K562 (cell line): ENCODE measurements around the gene S100A9. TPM values are rescaled to one million over a fixed set of nuclear protein-coding genes. Genes with fewer than 3 reads are reported as not detected.
A peak's percentile ranks its signal among the peaks of the same experiment; 100 is the strongest.

Experiments
- ATAC-seq: fragments of 200-7000 bp; cut with Tn5 transposase; 3 replicates; pipeline ENCODE4 v1.9.1; 2020; ENCODE audit warnings: moderate library complexity
- BruUV-seq: library from RNA; stranded (reverse); fragments of 400-500 nt; replicated peaks from 2 replicates; lab custom pipeline; 2021; lab: Mats Ljungman, UMichigan
- CTCF ChIA-PET: fragments of 300-600 bp; formaldehyde crosslinking; extraction: SDS; loops from one replicate; lab custom pipeline; 2021; ENCODE audit warnings: low intra/inter-chr PET ratio; lab: Yijun Ruan, JAX
- POLR2A ChIA-PET: fragments of 300-600, 350-650 bp; sonication (Branson Sonifier 250); formaldehyde crosslinking; extraction: SDS; loops from one replicate; lab custom pipeline; 2021; ENCODE audit warnings: antibody characterized with exemption, inconsistent platforms; lab: Yijun Ruan, JAX
- DNase-seq, 4 experiments: peaks; one replicate each; pipeline versions ENCODE4 v3.0.0 to v3.0.0-alpha.2; 2011 to 2018; ENCODE audit warnings: low spot score in 3 of 4, mixed read lengths in 3 of 4; ENCODE audit errors: extremely low read depth in 1 of 4
- FAIRE-seq: peaks from 2 replicates; lab custom pipeline; 2011; peaks lifted over from hg19 to GRCh38; lab: Jason Lieb, UNC
- H2AFZ ChIP-seq: 2 replicates; pipeline ENCODE4 v1.6.0; 2011; ENCODE audit warnings: low read depth, low read length, control low read depth, inconsistent platforms
- H3K27ac ChIP-seq: fragments of 200-600 bp; 3 replicates; pipeline ENCODE4 v1.8.0; 2011; ENCODE audit warnings: low read depth, mild to moderate bottlenecking, control low read depth, inconsistent platforms, low read length, moderate library complexity, mixed read lengths; ENCODE audit errors: extremely low read depth
- H3K27me3 ChIP-seq, 2 experiments: fragments of 300-600 bp in 1 of 2; 2 replicates in 1 of 2; 3 replicates in 1 of 2; pipeline versions ENCODE4 v1.6.0 to v1.8.0; 2011; ENCODE audit warnings: inconsistent platforms in 2 of 2, low read length in 2 of 2, mild to moderate bottlenecking in 1 of 2, mixed read lengths in 1 of 2, moderate library complexity in 1 of 2; ENCODE audit not compliant: control insufficient read depth in 2 of 2, insufficient read depth in 2 of 2
- H3K36me3 ChIP-seq: fragments of 300-600 bp; 3 replicates; pipeline ENCODE4 v1.8.0; 2011; ENCODE audit warnings: mild to moderate bottlenecking, low read length, inconsistent platforms; ENCODE audit not compliant: control insufficient read depth, insufficient read depth
- H3K4me1 ChIP-seq, 2 experiments: fragments of 200-600 bp in 1 of 2; replicated peaks in 1 of 2; 2 replicates in 1 of 2; 3 replicates in 1 of 2; pipeline versions ENCODE4 v1.5.1 to v1.8.0; 2011; ENCODE audit warnings: inconsistent platforms in 2 of 2, low read length in 2 of 2, mild to moderate bottlenecking in 1 of 2, mixed read lengths in 1 of 2, moderate library complexity in 1 of 2; ENCODE audit not compliant: control insufficient read depth in 2 of 2, insufficient read depth in 2 of 2
- H3K4me2 ChIP-seq: 2 replicates; pipeline ENCODE4 v1.6.1; 2011; ENCODE audit warnings: low read length, control low read depth, inconsistent platforms, mixed read lengths; ENCODE audit not compliant: insufficient read depth
- H3K4me3 ChIP-seq: fragments of 200-600 bp; sonication (generic), shearing (Covaris generic); 2 replicates; pipeline ENCODE4 v1.5.1; 2016; ENCODE audit warnings: control low read depth, inconsistent platforms
- H3K79me2 ChIP-seq: fragments of 200-600 bp; 3 replicates; pipeline ENCODE4 v1.8.0; 2011; ENCODE audit warnings: low read length, inconsistent platforms; ENCODE audit not compliant: control insufficient read depth, insufficient read depth
- H3K9ac ChIP-seq, 2 experiments: 2 replicates each; pipeline versions ENCODE4 v1.6.0 to v1.6.1; 2011; ENCODE audit warnings: low read depth in 2 of 2, low read length in 2 of 2, control low read depth in 1 of 2, inconsistent platforms in 1 of 2, mild to moderate bottlenecking in 1 of 2, mixed read lengths in 1 of 2; ENCODE audit not compliant: insufficient read depth in 1 of 2
- H3K9me1 ChIP-seq: one replicate; pipeline ENCODE4 v1.6.0; 2011; ENCODE audit warnings: inconsistent platforms, mild to moderate bottlenecking, low read length, moderate library complexity; ENCODE audit not compliant: control insufficient read depth, insufficient read depth
- H3K9me3 ChIP-seq: replicated peaks from 2 replicates; pipeline ENCODE4 v1.5.1; 2011; ENCODE audit warnings: low read depth, low read length, inconsistent platforms; ENCODE audit not compliant: control insufficient read depth, insufficient read depth
- H4K20me1 ChIP-seq: replicated peaks from 2 replicates; pipeline ENCODE4 v1.6.1; 2011; ENCODE audit warnings: low read length, inconsistent platforms, mixed read lengths; ENCODE audit not compliant: control insufficient read depth, insufficient read depth
- NR2F6 ChIP-seq: fragments of 450-650 bp; formaldehyde crosslinking; IDR thresholded peaks from 2 replicates; pipeline ENCODE4 v1.4.0; 2020; ENCODE audit warnings: mild to moderate bottlenecking
- OTX1 ChIP-seq: fragments of 450-650 bp; formaldehyde crosslinking; IDR thresholded peaks from 2 replicates; pipeline ENCODE4 v1.4.0; 2022; ENCODE audit warnings: mild to moderate bottlenecking
- SPI1 ChIP-seq: IDR thresholded peaks from 2 replicates; pipeline ENCODE4 v1.6.1; 2011; ENCODE audit warnings: low read depth, low read length, control low read depth, borderline replicate concordance
- WGBS: fragments of 100-300 bp; shearing (Covaris generic); methylation state at CpG from one replicate; pipeline ENCODE4 v1.1.6; 2016; ENCODE audit warnings: low coverage, mixed read lengths; ENCODE audit not compliant: insufficient coverage; ENCODE audit errors: missing lambda C conversion rate; 5-methylcytosine and 5-hydroxymethylcytosine counted together
- in situ Hi-C: fragments of 300-500 bp; cut with MboI; formaldehyde crosslinking; loops from 4 replicates; pipeline ENCODE4 v1.15.0; 2018; ENCODE audit warnings: inconsistent platforms, mixed read lengths
- intact Hi-C: fragments of 100-400 bp; cut with micrococcal nuclease; formaldehyde crosslinking; loops from 2 replicates; pipeline ENCODE4 v1.14.2; 2022
- polyA plus RNA-seq, 8 experiments: library from polyadenylated mRNA; depleted of rRNA in 4 of 8; stranded (reverse) in 5 of 8; unstranded in 3 of 8; fragments of >200 nt; fragmentation: Nextera tagmentation in 2 of 8; fragmentation: Illumina TruSeq in 1 of 8; extraction: Ambion mirVana in 2 of 8; extraction: Trizol in 1 of 8; gene quantifications; 2 replicates each; pipeline versions ENCODE4 v1.2.1 to v1.2.3, GENCODE V29; 2011 to 2014; ENCODE audit warnings: inconsistent platforms in 1 of 8, missing spikeins in 1 of 8
- total RNA-seq, 7 experiments: library from RNA; depleted of rRNA in 6 of 7; stranded (reverse); fragments of >200 nt in 6 of 7; fragmentation: Illumina TruSeq in 2 of 7; extraction: Trizol in 2 of 7; gene quantifications; 2 replicates each; pipeline versions ENCODE4 v1.2.1 to v1.2.3, GENCODE V29; 2011 to 2021; ENCODE audit warnings: low replicate concordance in 1 of 7
- TF ChIP-seq, protein P1 (sequence below): fragments of 450-650 bp; IDR thresholded peaks from 2 replicates; pipeline ENCODE4 v1.6.1; 2016

S100A9 gene
- total and polyA plus RNA-seq, 9 of the 15 experiments (the other 6 are each of a cell fraction or from before 2014, with no cell fraction given), result 0.80 TPM; not detected in 8

DNA sequence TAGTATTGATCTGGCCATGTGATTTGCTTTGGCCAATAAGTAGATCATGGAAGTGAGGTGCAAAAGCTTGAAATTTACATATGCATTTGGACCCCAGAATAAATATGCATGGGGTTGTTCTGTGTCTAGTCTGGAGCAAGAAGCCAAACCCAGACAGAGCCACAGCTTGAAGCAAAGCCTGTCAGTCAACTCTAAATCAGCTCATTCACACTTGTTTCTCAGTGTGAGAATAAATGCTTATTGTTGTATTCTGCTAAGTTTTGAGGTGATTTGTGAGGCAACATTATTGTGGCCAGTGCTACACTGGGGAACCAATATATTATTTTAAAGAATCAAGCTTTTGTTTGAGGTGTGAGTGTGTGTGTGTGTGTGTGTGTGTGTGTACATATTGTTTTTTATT, 32.7 kb upstream of the S100A9 start:
- CTCF ChIA-PET, result interaction anchor here (0.6 kb wide), 1 partner anchor 25 kb away, joined by 3 read pairs; no protein-coding TSS in a partner anchor
- Histone ChIP-seq H3K27me3 (no peaks in the 10 kb centered on the region; a peak in 1 of 5 replicates), H3K9ac (no peak overlapping the region), H3K36me3 (no peaks in the 10 kb centered on the region), H3K4me1 (no peaks in the 10 kb centered on the region), H3K4me3 (no peak overlapping the region), H4K20me1 (no peaks in the 10 kb centered on the region), H2AFZ (no peak overlapping the region), H3K27ac (no peak overlapping the region), H3K9me1 (no peaks in the 10 kb centered on the region), H3K9me3 (no peaks in the 10 kb centered on the region), H3K4me2 (no peak overlapping the region), H3K79me2 (no peaks in the 10 kb centered on the region)
- in situ Hi-C loops (no loop called here), intact Hi-C loops (no loop called here)
- FAIRE-seq, result no peak
- no peak for ATAC-seq
- TF ChIP-seq, protein P1, sequence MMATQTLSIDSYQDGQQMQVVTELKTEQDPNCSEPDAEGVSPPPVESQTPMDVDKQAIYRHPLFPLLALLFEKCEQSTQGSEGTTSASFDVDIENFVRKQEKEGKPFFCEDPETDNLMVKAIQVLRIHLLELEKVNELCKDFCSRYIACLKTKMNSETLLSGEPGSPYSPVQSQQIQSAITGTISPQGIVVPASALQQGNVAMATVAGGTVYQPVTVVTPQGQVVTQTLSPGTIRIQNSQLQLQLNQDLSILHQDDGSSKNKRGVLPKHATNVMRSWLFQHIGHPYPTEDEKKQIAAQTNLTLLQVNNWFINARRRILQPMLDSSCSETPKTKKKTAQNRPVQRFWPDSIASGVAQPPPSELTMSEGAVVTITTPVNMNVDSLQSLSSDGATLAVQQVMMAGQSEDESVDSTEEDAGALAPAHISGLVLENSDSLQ, result peak; percentile 59
- no peak for TF ChIP-seq OTX1 (CRISPR knock-in tag)
- DNase-seq, result no peak
- POLR2A ChIA-PET, result interaction anchor here (0.7 kb wide), 1 partner anchor 17 kb away, joined by 3 read pairs; no protein-coding TSS in a partner anchor
- no TSS peak for BruUV-seq

DNA sequence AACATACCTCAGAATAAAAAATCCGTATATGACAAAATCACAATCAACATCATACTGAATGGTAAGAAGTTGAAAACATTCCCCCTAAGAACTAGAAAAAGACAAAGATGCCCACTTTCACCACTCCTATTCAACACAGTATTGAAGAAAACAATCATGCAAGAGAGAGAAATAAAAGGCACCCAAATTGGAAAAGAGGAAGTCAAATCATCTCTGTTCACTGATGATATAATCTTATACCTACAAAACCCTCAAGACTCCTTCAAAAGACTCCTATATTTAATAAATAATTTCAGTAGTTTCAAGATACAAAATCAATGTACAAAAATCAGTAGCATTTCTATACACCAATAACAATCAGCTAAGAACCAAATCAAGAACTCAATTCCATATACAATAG, 23.8 kb upstream of the S100A9 start:
- no peak for FAIRE-seq
- ATAC-seq, result no peak
- no TSS peak for BruUV-seq

More for the DNA sequence above, 23.8 kb upstream of the S100A9 start:
- Histone ChIP-seq H3K4me3 (no peak overlapping the region), H4K20me1 (no peaks in the 10 kb centered on the region), H2AFZ (no peak overlapping the region), H3K9me3 (no peaks in the 10 kb centered on the region), H3K36me3 (no peaks in the 10 kb centered on the region), H3K27ac (no peak overlapping the region), H3K27me3 (peaks cover under 1 to 14% of the 10 kb centered on the region in 2 experiments; a peak in 3 of 5 replicates), H3K4me2 (no peak overlapping the region), H3K9me1 (no peaks in the 10 kb centered on the region), H3K79me2 (no peaks in the 10 kb centered on the region)
- DNase-seq, result no peak
- POLR2A ChIA-PET, result no interaction called here
- peak; percentile 73 for TF ChIP-seq SPI1
- TF ChIP-seq NR2F6 (CRISPR knock-in tag), result no peak
- TF ChIP-seq, all 486 proteins: peak for 1
- CTCF ChIA-PET, result no interaction called here
- Histone ChIP-seq H3K4me1 (no peaks in the 10 kb centered on the region; a peak in 1 of 5 replicates), H3K9ac (no peak overlapping the region)
- intact Hi-C loops, result no loop called here
- WGBS, result 13% methylated on average over 1 of the region's 1 CpG
- in situ Hi-C loops, result no loop called here
